A673 (cell line): ENCODE results near the gene ZCCHC3.

Experiments used
- EZH2 ChIP-seq: fragments of 200-600 bp; sonication (generic); IDR thresholded peaks from 2 replicates; pipeline ENCODE4 v1.6.1; 2017; ENCODE audit warnings: borderline replicate concordance, low read depth, mild to moderate bottlenecking, mixed read lengths, antibody characterized with exemption, low read length; ENCODE audit not compliant: poor library complexity, severe bottlenecking
- TF ChIP-seq, protein P1 (sequence below): fragments of 300-800, 200-600 bp; sonication (generic); conservative IDR thresholded peaks from 2 replicates; pipeline ENCODE4 v1.5.1; 2017; ENCODE audit warnings: low read depth, mild to moderate bottlenecking, antibody characterized with exemption, low read length, moderate library complexity, mixed read lengths

DNA sequence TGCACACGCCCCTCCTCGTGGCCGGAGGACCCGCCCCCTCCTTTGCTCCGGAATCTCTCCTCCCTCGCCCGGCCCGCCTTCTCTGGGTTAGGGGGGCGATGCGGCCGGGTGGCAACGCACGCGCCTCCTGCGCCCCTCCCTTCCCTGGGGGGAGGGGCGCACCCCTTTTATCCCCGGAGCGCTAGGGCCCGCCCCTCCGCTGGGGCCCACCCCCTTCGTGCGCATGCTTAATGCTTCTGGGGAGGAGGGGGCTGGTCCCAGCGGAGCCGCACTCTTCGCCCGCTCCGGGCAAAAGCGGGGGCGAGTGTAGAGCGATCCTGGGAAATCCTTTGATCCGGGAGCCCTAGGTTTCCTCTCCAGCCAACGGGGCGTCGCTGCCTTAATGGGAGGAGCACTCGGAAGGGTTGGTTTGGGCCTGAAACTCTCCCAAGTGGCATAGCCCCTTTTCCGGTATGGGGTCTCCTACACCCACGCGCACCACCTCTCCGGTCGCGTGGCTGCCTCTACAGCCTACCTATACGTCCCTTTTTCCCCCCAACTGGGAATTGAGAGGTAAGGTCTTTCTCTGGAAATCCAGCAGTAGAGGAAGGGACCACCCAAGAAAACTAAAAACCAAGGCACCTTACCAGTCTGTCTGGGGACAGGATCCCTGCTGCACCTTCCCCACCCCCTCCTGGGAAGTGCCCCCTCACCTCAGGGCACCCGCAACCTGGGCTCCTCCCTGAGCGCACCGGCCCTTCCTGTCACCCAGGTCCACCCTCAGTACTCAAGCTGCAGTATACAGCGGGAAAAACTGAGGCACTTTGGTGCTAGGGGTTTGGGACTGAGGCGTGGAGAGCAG is 30.0 kb downstream of the ZCCHC3 start:
- TF ChIP-seq, protein P1, sequence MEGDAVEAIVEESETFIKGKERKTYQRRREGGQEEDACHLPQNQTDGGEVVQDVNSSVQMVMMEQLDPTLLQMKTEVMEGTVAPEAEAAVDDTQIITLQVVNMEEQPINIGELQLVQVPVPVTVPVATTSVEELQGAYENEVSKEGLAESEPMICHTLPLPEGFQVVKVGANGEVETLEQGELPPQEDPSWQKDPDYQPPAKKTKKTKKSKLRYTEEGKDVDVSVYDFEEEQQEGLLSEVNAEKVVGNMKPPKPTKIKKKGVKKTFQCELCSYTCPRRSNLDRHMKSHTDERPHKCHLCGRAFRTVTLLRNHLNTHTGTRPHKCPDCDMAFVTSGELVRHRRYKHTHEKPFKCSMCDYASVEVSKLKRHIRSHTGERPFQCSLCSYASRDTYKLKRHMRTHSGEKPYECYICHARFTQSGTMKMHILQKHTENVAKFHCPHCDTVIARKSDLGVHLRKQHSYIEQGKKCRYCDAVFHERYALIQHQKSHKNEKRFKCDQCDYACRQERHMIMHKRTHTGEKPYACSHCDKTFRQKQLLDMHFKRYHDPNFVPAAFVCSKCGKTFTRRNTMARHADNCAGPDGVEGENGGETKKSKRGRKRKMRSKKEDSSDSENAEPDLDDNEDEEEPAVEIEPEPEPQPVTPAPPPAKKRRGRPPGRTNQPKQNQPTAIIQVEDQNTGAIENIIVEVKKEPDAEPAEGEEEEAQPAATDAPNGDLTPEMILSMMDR = no peak
- no peak for TF ChIP-seq EZH2
